NCI-H146 treated with DMSO at 0.1 percent for 48 hours (cell line): Measurements from ENCODE around the gene CENPM.

Experiments
- DNase-seq: peaks from one replicate; lab custom pipeline; 2025; ENCODE audit not compliant: unreplicated experiment; lab: John Stamatoyannopoulos, UW

The CENPM gene

GRCh38 chr22:41900652-41901312 lies 46.2 kb downstream of the CENPM start:
- no peak for DNase-seq

GRCh38 chr22:41899992-41900651 lies 46.8 kb downstream of the CENPM start:
- DNase-seq = no peak

GRCh38 chr22:41899110-41899509 lies 47.8 kb downstream of the CENPM start:
- no peak for DNase-seq

GRCh38 chr22:41898645-41899044 lies 48.3 kb downstream of the CENPM start:
- no peak for DNase-seq

GRCh38 chr22:41893591-41894375 lies 53.2 kb downstream of the CENPM start:
- DNase-seq = no peak

GRCh38 chr22:41892721-41893120 lies 54.2 kb downstream of the CENPM start:
- DNase-seq = no peak

GRCh38 chr22:41891407-41891806 lies 55.5 kb downstream of the CENPM start:
- no peak for DNase-seq
